K562 (cell line): ENCODE measurements around the gene RASIP1. TPM values are rescaled to one million over a fixed set of nuclear protein-coding genes. Genes with fewer than 3 reads are reported as not detected.

Source experiments
- EGR1 ChIP-seq: fragments of 450-650 bp; conservative IDR thresholded peaks from 2 replicates; pipeline ENCODE4 v1.6.1; 2017; ENCODE audit warnings: mild to moderate bottlenecking
- HNRNPLL ChIP-seq: fragments of 200-400 bp; formaldehyde crosslinking; IDR thresholded peaks from 2 replicates; pipeline ENCODE4 v1.6.1; 2017; ENCODE audit warnings: low read length, low read depth, mild to moderate bottlenecking; ENCODE audit not compliant: poor library complexity, severe bottlenecking
- MYC ChIP-seq, 2 experiments: fragments of 250-450 bp in 1 of 2; sonication (Bioruptor Pico) in 1 of 2; IDR thresholded peaks; 2 replicates each; pipeline versions ENCODE4 v1.5.1 to v1.6.1; 2012 to 2021; ENCODE audit warnings: low read depth in 2 of 2, borderline replicate concordance in 1 of 2, improper control_type of control experiment in 1 of 2, low read length in 1 of 2, mild to moderate bottlenecking in 1 of 2, moderate library complexity in 1 of 2
- SIN3A ChIP-seq, 2 experiments: fragments of 150-350 bp in 1 of 2; IDR thresholded peaks; 2 replicates each; pipeline ENCODE4 v1.6.1; 2011 to 2016; ENCODE audit warnings: borderline replicate concordance in 2 of 2, low read depth in 2 of 2, low read length in 2 of 2, mild to moderate bottlenecking in 2 of 2, moderate library complexity in 2 of 2; ENCODE audit not compliant: control insufficient read depth in 1 of 2
- TEAD4 ChIP-seq, 2 experiments: sonication (generic) in 1 of 2; formaldehyde crosslinking in 1 of 2; IDR thresholded peaks; 2 replicates each; pipeline versions ENCODE4 v1.6.1 to v1.8.0; 2012 to 2022; ENCODE audit warnings: borderline replicate concordance in 1 of 2, inconsistent platforms in 1 of 2, low read length in 1 of 2, mild to moderate bottlenecking in 1 of 2, missing genetic modification reagents in 1 of 2
- ZBTB33 ChIP-seq: sonication (generic); formaldehyde crosslinking; IDR thresholded peaks from 2 replicates; pipeline ENCODE4 v1.8.1; 2023; ENCODE audit warnings: mild to moderate bottlenecking, missing genetic modification reagents
- ZNF263 ChIP-seq: sonication (generic); formaldehyde crosslinking; IDR thresholded peaks from 2 replicates; pipeline ENCODE4 v1.8.0; 2022; ENCODE audit warnings: mild to moderate bottlenecking, missing genetic modification reagents, borderline replicate concordance
- ZNF77 ChIP-seq: fragments of 250-450 bp; sonication (Bioruptor Pico); IDR thresholded peaks from 2 replicates; pipeline ENCODE4 v1.5.0; 2020
- polyA plus RNA-seq, 8 experiments: library from polyadenylated mRNA; depleted of rRNA in 4 of 8; stranded (reverse) in 5 of 8; unstranded in 3 of 8; fragments of >200 nt; fragmentation: Nextera tagmentation in 2 of 8; fragmentation: Illumina TruSeq in 1 of 8; extraction: Ambion mirVana in 2 of 8; extraction: Trizol in 1 of 8; gene quantifications; 2 replicates each; pipeline versions ENCODE4 v1.2.1 to v1.2.3, GENCODE V29; 2011 to 2014; ENCODE audit warnings: inconsistent platforms in 1 of 8, missing spikeins in 1 of 8
- total RNA-seq, 7 experiments: library from RNA; depleted of rRNA in 6 of 7; stranded (reverse); fragments of >200 nt in 6 of 7; fragmentation: Illumina TruSeq in 2 of 7; extraction: Trizol in 2 of 7; gene quantifications; 2 replicates each; pipeline versions ENCODE4 v1.2.1 to v1.2.3, GENCODE V29; 2011 to 2021; ENCODE audit warnings: low replicate concordance in 1 of 7
- TF ChIP-seq, protein P1 (sequence below): fragments of 450-650 bp; IDR thresholded peaks from 2 replicates; pipeline ENCODE4 v1.6.1; 2016; ENCODE audit warnings: mild to moderate bottlenecking, moderate library complexity

Gene RASIP1
- total and polyA plus RNA-seq, 9 of the 15 experiments (the other 6 are each of a cell fraction or from before 2014, with no cell fraction given) = 0.20 to 4.7 (median 1.5) TPM

DNA sequence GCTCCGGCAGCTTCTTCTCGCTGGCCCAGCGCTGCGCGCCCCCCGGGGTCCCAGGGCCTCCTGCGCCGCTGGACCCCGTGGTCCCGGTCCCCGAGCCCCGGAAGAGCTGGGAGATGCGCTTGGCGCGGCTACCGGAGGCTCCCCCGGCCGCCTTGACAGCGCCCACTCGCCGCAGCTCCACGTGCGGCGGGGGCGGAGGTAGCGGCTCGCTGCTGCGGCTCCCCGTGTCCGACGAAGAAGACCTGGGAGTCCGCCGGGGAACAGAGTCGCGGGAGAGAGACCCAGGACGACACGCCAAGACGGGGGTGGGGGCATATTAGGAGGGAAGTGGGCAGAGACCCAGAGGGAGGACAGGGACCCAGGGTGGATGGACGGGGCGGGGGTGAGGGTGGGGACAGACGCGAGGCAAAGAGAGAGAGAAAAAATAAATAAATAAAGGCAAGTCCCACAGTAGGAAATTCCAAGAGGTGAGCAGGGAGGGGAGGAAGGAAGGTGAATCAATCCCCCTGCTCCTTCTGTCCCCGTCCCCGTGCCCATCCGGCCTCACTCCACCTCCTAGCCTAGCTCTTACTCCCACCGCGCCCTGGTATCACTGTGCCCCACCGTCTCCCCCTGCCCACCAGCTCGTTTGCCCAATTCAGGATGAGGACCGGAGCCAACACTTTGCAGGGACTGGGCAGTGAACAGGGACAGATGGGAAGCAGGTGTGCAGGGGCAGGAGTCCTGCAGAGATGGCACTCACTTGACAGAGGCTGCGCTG, 826 bp downstream of the RASIP1 start (continued):
- TF ChIP-seq, protein P1, sequence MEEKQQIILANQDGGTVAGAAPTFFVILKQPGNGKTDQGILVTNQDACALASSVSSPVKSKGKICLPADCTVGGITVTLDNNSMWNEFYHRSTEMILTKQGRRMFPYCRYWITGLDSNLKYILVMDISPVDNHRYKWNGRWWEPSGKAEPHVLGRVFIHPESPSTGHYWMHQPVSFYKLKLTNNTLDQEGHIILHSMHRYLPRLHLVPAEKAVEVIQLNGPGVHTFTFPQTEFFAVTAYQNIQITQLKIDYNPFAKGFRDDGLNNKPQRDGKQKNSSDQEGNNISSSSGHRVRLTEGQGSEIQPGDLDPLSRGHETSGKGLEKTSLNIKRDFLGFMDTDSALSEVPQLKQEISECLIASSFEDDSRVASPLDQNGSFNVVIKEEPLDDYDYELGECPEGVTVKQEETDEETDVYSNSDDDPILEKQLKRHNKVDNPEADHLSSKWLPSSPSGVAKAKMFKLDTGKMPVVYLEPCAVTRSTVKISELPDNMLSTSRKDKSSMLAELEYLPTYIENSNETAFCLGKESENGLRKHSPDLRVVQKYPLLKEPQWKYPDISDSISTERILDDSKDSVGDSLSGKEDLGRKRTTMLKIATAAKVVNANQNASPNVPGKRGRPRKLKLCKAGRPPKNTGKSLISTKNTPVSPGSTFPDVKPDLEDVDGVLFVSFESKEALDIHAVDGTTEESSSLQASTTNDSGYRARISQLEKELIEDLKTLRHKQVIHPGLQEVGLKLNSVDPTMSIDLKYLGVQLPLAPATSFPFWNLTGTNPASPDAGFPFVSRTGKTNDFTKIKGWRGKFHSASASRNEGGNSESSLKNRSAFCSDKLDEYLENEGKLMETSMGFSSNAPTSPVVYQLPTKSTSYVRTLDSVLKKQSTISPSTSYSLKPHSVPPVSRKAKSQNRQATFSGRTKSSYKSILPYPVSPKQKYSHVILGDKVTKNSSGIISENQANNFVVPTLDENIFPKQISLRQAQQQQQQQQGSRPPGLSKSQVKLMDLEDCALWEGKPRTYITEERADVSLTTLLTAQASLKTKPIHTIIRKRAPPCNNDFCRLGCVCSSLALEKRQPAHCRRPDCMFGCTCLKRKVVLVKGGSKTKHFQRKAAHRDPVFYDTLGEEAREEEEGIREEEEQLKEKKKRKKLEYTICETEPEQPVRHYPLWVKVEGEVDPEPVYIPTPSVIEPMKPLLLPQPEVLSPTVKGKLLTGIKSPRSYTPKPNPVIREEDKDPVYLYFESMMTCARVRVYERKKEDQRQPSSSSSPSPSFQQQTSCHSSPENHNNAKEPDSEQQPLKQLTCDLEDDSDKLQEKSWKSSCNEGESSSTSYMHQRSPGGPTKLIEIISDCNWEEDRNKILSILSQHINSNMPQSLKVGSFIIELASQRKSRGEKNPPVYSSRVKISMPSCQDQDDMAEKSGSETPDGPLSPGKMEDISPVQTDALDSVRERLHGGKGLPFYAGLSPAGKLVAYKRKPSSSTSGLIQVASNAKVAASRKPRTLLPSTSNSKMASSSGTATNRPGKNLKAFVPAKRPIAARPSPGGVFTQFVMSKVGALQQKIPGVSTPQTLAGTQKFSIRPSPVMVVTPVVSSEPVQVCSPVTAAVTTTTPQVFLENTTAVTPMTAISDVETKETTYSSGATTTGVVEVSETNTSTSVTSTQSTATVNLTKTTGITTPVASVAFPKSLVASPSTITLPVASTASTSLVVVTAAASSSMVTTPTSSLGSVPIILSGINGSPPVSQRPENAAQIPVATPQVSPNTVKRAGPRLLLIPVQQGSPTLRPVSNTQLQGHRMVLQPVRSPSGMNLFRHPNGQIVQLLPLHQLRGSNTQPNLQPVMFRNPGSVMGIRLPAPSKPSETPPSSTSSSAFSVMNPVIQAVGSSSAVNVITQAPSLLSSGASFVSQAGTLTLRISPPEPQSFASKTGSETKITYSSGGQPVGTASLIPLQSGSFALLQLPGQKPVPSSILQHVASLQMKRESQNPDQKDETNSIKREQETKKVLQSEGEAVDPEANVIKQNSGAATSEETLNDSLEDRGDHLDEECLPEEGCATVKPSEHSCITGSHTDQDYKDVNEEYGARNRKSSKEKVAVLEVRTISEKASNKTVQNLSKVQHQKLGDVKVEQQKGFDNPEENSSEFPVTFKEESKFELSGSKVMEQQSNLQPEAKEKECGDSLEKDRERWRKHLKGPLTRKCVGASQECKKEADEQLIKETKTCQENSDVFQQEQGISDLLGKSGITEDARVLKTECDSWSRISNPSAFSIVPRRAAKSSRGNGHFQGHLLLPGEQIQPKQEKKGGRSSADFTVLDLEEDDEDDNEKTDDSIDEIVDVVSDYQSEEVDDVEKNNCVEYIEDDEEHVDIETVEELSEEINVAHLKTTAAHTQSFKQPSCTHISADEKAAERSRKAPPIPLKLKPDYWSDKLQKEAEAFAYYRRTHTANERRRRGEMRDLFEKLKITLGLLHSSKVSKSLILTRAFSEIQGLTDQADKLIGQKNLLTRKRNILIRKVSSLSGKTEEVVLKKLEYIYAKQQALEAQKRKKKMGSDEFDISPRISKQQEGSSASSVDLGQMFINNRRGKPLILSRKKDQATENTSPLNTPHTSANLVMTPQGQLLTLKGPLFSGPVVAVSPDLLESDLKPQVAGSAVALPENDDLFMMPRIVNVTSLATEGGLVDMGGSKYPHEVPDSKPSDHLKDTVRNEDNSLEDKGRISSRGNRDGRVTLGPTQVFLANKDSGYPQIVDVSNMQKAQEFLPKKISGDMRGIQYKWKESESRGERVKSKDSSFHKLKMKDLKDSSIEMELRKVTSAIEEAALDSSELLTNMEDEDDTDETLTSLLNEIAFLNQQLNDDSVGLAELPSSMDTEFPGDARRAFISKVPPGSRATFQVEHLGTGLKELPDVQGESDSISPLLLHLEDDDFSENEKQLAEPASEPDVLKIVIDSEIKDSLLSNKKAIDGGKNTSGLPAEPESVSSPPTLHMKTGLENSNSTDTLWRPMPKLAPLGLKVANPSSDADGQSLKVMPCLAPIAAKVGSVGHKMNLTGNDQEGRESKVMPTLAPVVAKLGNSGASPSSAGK = peak; percentile 54
- TF ChIP-seq MYC (IDR thresholded peaks at IDR 0.05; ENCODE audit: low read depth, low read length) = 0 out of 2 replicates have a peak, but pooled peaks have one; percentile 6
- no peak for TF ChIP-seq MYC (CRISPR knock-in tag; IDR thresholded peaks at IDR 0.05; ENCODE audit: borderline replicate concordance, low read depth)
- no peak for TF ChIP-seq ZNF77 (CRISPR knock-in tag)
- TF ChIP-seq EGR1 = peak; percentile 89
- no peak; the same call in 1 of the 2 replicates for TF ChIP-seq ZBTB33 (CRISPR knock-in tag)
- TF ChIP-seq TEAD4 (IDR thresholded peaks at IDR 0.05; ENCODE audit: low read length) = no peak
- TF ChIP-seq TEAD4 (CRISPR knock-in tag; IDR thresholded peaks at IDR 0.05; ENCODE audit: borderline replicate concordance) = no peak
- peak in 1 of 2 experiments; percentile 62; a peak in 1 of 4 replicates for TF ChIP-seq SIN3A (IDR thresholded peaks at IDR 0.05; ENCODE audit: borderline replicate concordance in 2 of 2, control insufficient read depth in 1 of 2, low read depth in 2 of 2, low read length in 2 of 2)
- TF ChIP-seq HNRNPLL = peak; percentile 14
- no peak for TF ChIP-seq ZNF263 (CRISPR knock-in tag)
